ENCODE data around the gene ZNF668.

DNA sequence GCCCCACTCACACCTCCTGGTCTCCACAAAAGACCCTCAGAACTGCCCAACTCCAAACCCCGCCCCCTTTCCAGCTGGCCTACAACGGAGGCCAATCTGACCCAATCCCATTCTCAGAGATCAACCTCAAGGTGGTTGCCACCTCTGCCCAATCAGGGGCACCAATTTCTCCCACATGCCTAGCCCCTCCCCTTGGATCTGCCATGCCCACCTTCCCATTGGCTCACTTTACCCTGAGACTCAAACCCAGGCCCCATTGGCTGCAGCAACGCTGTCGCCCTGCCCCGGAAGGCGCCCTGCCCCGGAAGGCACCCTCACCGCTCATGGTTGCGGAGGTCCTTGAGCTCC lies 10.6 kb downstream of the ZNF668 start:
- TF ChIP-seq, protein P1, sequence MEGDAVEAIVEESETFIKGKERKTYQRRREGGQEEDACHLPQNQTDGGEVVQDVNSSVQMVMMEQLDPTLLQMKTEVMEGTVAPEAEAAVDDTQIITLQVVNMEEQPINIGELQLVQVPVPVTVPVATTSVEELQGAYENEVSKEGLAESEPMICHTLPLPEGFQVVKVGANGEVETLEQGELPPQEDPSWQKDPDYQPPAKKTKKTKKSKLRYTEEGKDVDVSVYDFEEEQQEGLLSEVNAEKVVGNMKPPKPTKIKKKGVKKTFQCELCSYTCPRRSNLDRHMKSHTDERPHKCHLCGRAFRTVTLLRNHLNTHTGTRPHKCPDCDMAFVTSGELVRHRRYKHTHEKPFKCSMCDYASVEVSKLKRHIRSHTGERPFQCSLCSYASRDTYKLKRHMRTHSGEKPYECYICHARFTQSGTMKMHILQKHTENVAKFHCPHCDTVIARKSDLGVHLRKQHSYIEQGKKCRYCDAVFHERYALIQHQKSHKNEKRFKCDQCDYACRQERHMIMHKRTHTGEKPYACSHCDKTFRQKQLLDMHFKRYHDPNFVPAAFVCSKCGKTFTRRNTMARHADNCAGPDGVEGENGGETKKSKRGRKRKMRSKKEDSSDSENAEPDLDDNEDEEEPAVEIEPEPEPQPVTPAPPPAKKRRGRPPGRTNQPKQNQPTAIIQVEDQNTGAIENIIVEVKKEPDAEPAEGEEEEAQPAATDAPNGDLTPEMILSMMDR (IDR thresholded peaks at IDR 0.05; ENCODE audit: control extremely low read depth in 1 of 3, insufficient read depth in 1 of 3, low read depth in 1 of 3, low read length in 3 of 3), result no peak
- TF ChIP-seq TAF1 (IDR thresholded peaks at IDR 0.05; ENCODE audit: low read depth, low read length), result no peak
